Measurements from ENCODE around the gene FHL3. TPM values are rescaled to one million over a fixed set of nuclear protein-coding genes. Genes with fewer than 3 reads are reported as not detected.

The FHL3 gene
- total and polyA plus RNA-seq, 8 donors, result 5.1 to 11.3 (median 8.0) TPM

GRCh38 chr1:38031513-38031866 is 26.2 kb upstream of the FHL3 start:
- Histone ChIP-seq H3K36me3 (no peaks in the 10 kb centered on the region), H3K9me3 (no peaks in the 10 kb centered on the region), H3K4me3 (no peak overlapping the region), H3K27me3 (no peaks in the 10 kb centered on the region), H3K4me1 (peaks cover 14 to 22% (median 21%) of the 10 kb centered on the region in 3 donors), H3K27ac (no peak overlapping the region)
- DNase-seq (peak in 1 of 6 donors; percentile 30), ATAC-seq (no peak), FAIRE-seq (no peak)
- WGBS, 2 donors, result 47 to 48% methylated on average over 4 of the region's 4 CpGs
- intact Hi-C loops (cut with DNase I), result loop anchor here in 1 of 3 donors (10.0 kb wide), 1 partner anchor 793 kb away; no protein-coding TSS in a partner anchor
- TF ChIP-seq CTCF (IDR thresholded peaks at IDR 0.05), result no peak

- FAIRE-seq (no peak), ATAC-seq (peak; percentile 68 to 83 (median 78)), DNase-seq (peak; percentile 58 to 84 (median 74))
- peak overlapping the region; percentile 37 to 67 (median 44) for H3K27ac ChIP-seq
- no peak for TF ChIP-seq CTCF (IDR thresholded peaks at IDR 0.05)
- H3K9me3 ChIP-seq, result no peaks in the 10 kb centered on the region
- WGBS, 2 donors, result 50 to 64% methylated on average over 17 of the region's 17 CpGs
- peaks cover 14 to 22% (median 21%) of the 10 kb centered on the region in 3 donors for H3K4me1 ChIP-seq
- no peaks in the 10 kb centered on the region for H3K27me3 ChIP-seq
- peaks cover 0 to 1% (median 0%) of the 10 kb centered on the region in 3 donors for H3K36me3 ChIP-seq
- intact Hi-C loops (cut with DNase I), result loop anchor here in 1 of 3 donors (10.0 kb wide), 1 partner anchor 794 kb away; no protein-coding TSS in a partner anchor
- H3K4me3 ChIP-seq, result no peak overlapping the region
These were observed 25.5 kb upstream of the FHL3 start for GRCh38 chr1:38030596-38031512.

GRCh38 chr1:38029685-38030511 is 24.6 kb upstream of the FHL3 start:
- H3K36me3 ChIP-seq, result peaks cover 0 to 11% (median 7%) of the 10 kb centered on the region in 3 donors
- DNase-seq, result peak; percentile 59 to 88 (median 70)
- 14 to 15% methylated on average over 12 of the region's 12 CpGs for WGBS, 2 donors
- no peak for FAIRE-seq
- ATAC-seq, result peak; percentile 66 to 78 (median 73)
- H3K9me3 ChIP-seq, result no peaks in the 10 kb centered on the region
- TF ChIP-seq CTCF (IDR thresholded peaks at IDR 0.05), result no peak
- peak overlapping the region in 1 of 4 donors; percentile 10 for H3K4me3 ChIP-seq
- peak overlapping the region; percentile 37 to 67 (median 44) for H3K27ac ChIP-seq
- no peaks in the 10 kb centered on the region for H3K27me3 ChIP-seq
- H3K4me1 ChIP-seq, result peaks cover 14 to 22% (median 21%) of the 10 kb centered on the region in 3 donors
- intact Hi-C loops (cut with DNase I), result loop anchor here in 2 of 3 donors (5.0 to 10.0 kb wide), 3 partner anchors 557 to 802 kb away; no protein-coding TSS in a partner anchor

GRCh38 chr1:38029081-38029681 is 23.9 kb upstream of the FHL3 start:
- FAIRE-seq, result no peak
- H3K27me3 ChIP-seq, result no peaks in the 10 kb centered on the region
- intact Hi-C loops (cut with DNase I), result loop anchor here in 2 of 3 donors (5.0 kb wide), 2 partner anchors 558 to 803 kb away; no protein-coding TSS in a partner anchor
- H3K4me1 ChIP-seq, result peaks cover 14 to 22% (median 21%) of the 10 kb centered on the region in 3 donors
- peaks cover 0 to 14% (median 12%) of the 10 kb centered on the region in 3 donors for H3K36me3 ChIP-seq
- no peak overlapping the region for H3K4me3 ChIP-seq
- peak in 1 of 6 donors; percentile 43 for DNase-seq
- TF ChIP-seq CTCF (IDR thresholded peaks at IDR 0.05), result no peak
- ATAC-seq, result peak in 1 of 4 donors; percentile 6
- H3K9me3 ChIP-seq, result no peaks in the 10 kb centered on the region
- WGBS, 2 donors, result 25 to 26% methylated on average over 23 of the region's 23 CpGs
- peak overlapping the region; percentile 37 to 67 (median 44) for H3K27ac ChIP-seq
